ENCODE measurements around the gene ZNF681.
A peak's percentile ranks its signal among the peaks of the same experiment; 100 is the strongest.

DNA sequence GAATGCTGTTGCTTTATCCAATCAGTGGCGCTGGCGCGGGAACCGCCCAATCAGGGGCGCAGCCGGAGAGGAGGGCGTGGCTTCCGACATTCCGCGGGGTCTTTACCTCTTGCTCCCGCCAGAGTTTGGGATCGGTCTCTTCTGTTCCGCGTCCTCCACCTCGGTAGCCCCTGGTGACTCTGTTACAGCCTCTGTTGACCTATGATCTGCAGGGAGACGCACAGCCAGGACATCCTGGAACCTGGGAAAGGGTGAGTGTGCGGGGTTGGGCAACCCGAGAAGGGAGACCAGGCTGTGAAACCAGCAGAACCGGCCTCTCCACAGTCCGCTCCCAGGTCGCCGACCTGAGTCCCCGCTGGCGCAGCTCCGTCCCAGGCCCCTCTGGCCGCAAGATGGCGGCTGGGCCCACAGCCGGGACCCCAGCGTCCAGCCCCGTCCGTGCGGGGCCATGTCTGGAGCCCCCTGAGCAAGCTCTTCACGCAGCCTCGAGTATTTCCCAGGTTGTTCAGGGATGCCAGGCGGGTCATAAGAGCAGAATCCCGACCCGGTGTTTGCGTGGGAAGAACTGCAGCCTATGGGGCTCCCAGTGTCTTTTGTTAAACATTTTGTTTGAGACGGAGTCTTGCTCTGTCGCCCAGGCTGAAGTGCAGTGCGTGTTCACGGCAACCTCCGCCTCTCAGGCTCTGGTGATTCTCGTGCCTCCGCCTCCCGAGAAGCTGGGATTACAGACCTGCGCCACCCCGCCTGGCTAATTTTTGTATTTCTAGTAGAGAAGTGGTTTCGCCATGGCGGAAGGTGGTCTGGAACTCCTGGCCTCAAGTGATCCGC, 4.4 kb upstream of the ZNF681 start:
- TF ChIP-seq, protein P1, sequence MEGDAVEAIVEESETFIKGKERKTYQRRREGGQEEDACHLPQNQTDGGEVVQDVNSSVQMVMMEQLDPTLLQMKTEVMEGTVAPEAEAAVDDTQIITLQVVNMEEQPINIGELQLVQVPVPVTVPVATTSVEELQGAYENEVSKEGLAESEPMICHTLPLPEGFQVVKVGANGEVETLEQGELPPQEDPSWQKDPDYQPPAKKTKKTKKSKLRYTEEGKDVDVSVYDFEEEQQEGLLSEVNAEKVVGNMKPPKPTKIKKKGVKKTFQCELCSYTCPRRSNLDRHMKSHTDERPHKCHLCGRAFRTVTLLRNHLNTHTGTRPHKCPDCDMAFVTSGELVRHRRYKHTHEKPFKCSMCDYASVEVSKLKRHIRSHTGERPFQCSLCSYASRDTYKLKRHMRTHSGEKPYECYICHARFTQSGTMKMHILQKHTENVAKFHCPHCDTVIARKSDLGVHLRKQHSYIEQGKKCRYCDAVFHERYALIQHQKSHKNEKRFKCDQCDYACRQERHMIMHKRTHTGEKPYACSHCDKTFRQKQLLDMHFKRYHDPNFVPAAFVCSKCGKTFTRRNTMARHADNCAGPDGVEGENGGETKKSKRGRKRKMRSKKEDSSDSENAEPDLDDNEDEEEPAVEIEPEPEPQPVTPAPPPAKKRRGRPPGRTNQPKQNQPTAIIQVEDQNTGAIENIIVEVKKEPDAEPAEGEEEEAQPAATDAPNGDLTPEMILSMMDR (IDR thresholded peaks at IDR 0.05 in 2 of 3, conservative IDR thresholded peaks at IDR 0.05 in 1 of 3; ENCODE audit: insufficient read depth in 2 of 3, low read depth in 1 of 3, low read length in 3 of 3), result no peak
- TF ChIP-seq ZBTB7A (IDR thresholded peaks at IDR 0.05; ENCODE audit: borderline replicate concordance, control insufficient read depth, low read depth, low read length) (peak; percentile 51; the same call in 1 of the 2 replicates), PTBP1 (IDR thresholded peaks at IDR 0.05; ENCODE audit: low read depth, low read length) (no peak), NRF1 (conservative IDR thresholded peaks at IDR 0.05 in 1 of 2, IDR thresholded peaks at IDR 0.05 in 1 of 2) (peak; percentile 74 to 78), MAFK (IDR thresholded peaks at IDR 0.05; ENCODE audit: low read length) (no peak), ETV6 (IDR thresholded peaks at IDR 0.05; ENCODE audit: borderline replicate concordance in 1 of 2, low read depth in 2 of 2, low read length in 1 of 2) (no peak), ETV6 (CRISPR knock-in tag; IDR thresholded peaks at IDR 0.05; ENCODE audit: borderline replicate concordance) (no peak), ZNF133 (CRISPR knock-in tag; IDR thresholded peaks at IDR 0.05) (no peak)
